Central memory CD4-positive, alpha-beta T cell (primary cell): ENCODE data around the gene ASNSD1.
A peak's percentile ranks its signal among the peaks of the same experiment; 100 is the strongest.
"Not testable (repeated sequence)": the region's sequence is repeated elsewhere in the genome, so short reads cannot be mapped to it uniquely, and the experiment has no call there.

Experiments used
- DNase-seq: peaks from one replicate; pipeline ENCODE4 v3.0.0; 2022

The ASNSD1 gene

GRCh38 chr2:189696223-189696622 lies 35.0 kb downstream of the ASNSD1 start:
- no peak for DNase-seq

- DNase-seq: peak; percentile 42
Measured at GRCh38 chr2:189698020-189698887, 37.0 kb downstream of the ASNSD1 start.

GRCh38 chr2:189700681-189701080 lies 39.4 kb downstream of the ASNSD1 start:
- DNase-seq: no peak

GRCh38 chr2:189702071-189702470 lies 40.8 kb downstream of the ASNSD1 start:
- DNase-seq: no peak

- no peak for DNase-seq
Measured at GRCh38 chr2:189709501-189710221, 48.4 kb downstream of the ASNSD1 start.

- DNase-seq: not testable (repeated sequence)
Measured at GRCh38 chr2:189717593-189717992, 56.3 kb downstream of the ASNSD1 start.

- no peak for DNase-seq
Measured at GRCh38 chr2:189719571-189719970, 58.3 kb downstream of the ASNSD1 start.
